Activated CD8-positive, alpha-beta T cell treated with anti-CD3 and anti-CD28 coated beads for 36 hours (primary cell): ENCODE measurements around the gene PLXNA1. TPM values are rescaled to one million over a fixed set of nuclear protein-coding genes. Genes with fewer than 3 reads are reported as not detected.

Experiments used
- ATAC-seq: fragments of 200-7000 bp; cut with Tn5 transposase; one replicate; pipeline ENCODE4 v1.10.0; 2021; ENCODE audit warnings: mild to moderate bottlenecking, moderate library complexity
- CTCF ChIA-PET: fragments of 350-600 bp; sonication (Branson Sonifier 250); formaldehyde crosslinking; loops from one replicate; lab custom pipeline; 2021; ENCODE audit warnings: antibody characterized with exemption; lab: Charles Lee
- POLR2A ChIA-PET: fragments of 350-600 bp; sonication (Branson Sonifier 250); formaldehyde crosslinking; loops from one replicate; lab custom pipeline; 2021; ENCODE audit warnings: antibody characterized with exemption; lab: Charles Lee
- DNase-seq: peaks from one replicate; pipeline ENCODE4 v3.0.0-alpha.2; 2020
- H3K27ac Mint-ChIP-seq: one replicate; pipeline ENCODE4 v1.8.0; 2021; ENCODE audit warnings: mild to moderate bottlenecking, mixed read lengths
- H3K27me3 Mint-ChIP-seq: one replicate; pipeline ENCODE4 v1.8.0; 2021; ENCODE audit warnings: mixed read lengths
- H3K36me3 Mint-ChIP-seq: one replicate; pipeline ENCODE4 v1.8.0; 2021; ENCODE audit warnings: low read depth, mixed read lengths
- H3K4me1 Mint-ChIP-seq: one replicate; pipeline ENCODE4 v1.8.0; 2021; ENCODE audit warnings: low read depth, mixed read lengths
- H3K4me3 Mint-ChIP-seq: one replicate; pipeline ENCODE4 v1.8.0; 2021; ENCODE audit warnings: mild to moderate bottlenecking, moderate library complexity, mixed read lengths
- H3K9me3 Mint-ChIP-seq: one replicate; pipeline ENCODE4 v1.8.0; 2021; ENCODE audit warnings: mixed read lengths
- CTCF ChIP-seq: fragments of 200-600 bp; IDR thresholded peaks from one replicate; pipeline ENCODE4 v1.8.0; 2022; ENCODE audit warnings: antibody characterized with exemption, mild to moderate bottlenecking
- intact Hi-C: fragments of 100-400 bp; cut with micrococcal nuclease; formaldehyde crosslinking; loops from one replicate; pipeline ENCODE4 v1.10.0; 2022
- total RNA-seq, 2 experiments: library from RNA; stranded (reverse); gene quantifications; one replicate each; pipeline ENCODE4 v1.2.3, GENCODE V29; 2021

The PLXNA1 gene
- total RNA-seq, 2 experiments from 2014 or later: 5.1 to 6.6 TPM

GRCh38 chr3:126946405-126946804 lies 36.5 kb upstream of the PLXNA1 start:
- TF ChIP-seq CTCF: no peak
- intact Hi-C loops: no loop called here
- Mint-ChIP-seq H3K27me3 (no peaks in the 10 kb centered on the region), H3K4me1 (peaks cover 3% of the 10 kb centered on the region), H3K27ac (no peak overlapping the region), H3K4me3 (no peak overlapping the region), H3K36me3 (no peaks in the 10 kb centered on the region), H3K9me3 (no peaks in the 10 kb centered on the region)
- DNase-seq: no peak
- CTCF ChIA-PET: no interaction called here
- POLR2A ChIA-PET: no interaction called here
- no peak for ATAC-seq

- Mint-ChIP-seq H3K27ac (no peak overlapping the region), H3K9me3 (no peaks in the 10 kb centered on the region), H3K27me3 (no peaks in the 10 kb centered on the region), H3K4me1 (peaks cover 3% of the 10 kb centered on the region), H3K36me3 (no peaks in the 10 kb centered on the region), H3K4me3 (no peak overlapping the region)
- ChIA-PET CTCF (no interaction called here), POLR2A (no interaction called here)
- ATAC-seq (no peak), DNase-seq (no peak)
- TF ChIP-seq CTCF: no peak
- intact Hi-C loops: no loop called here
These were observed 35.5 kb upstream of the PLXNA1 start for GRCh38 chr3:126947429-126947828.

GRCh38 chr3:126948980-126949535 lies 33.9 kb upstream of the PLXNA1 start:
- Mint-ChIP-seq H3K4me3 (no peak overlapping the region), H3K36me3 (no peaks in the 10 kb centered on the region), H3K27ac (no peak overlapping the region), H3K27me3 (no peaks in the 10 kb centered on the region), H3K4me1 (peaks cover 3% of the 10 kb centered on the region), H3K9me3 (no peaks in the 10 kb centered on the region)
- intact Hi-C loops: no loop called here
- DNase-seq (no peak), ATAC-seq (no peak)
- CTCF ChIA-PET: no interaction called here
- TF ChIP-seq CTCF: no peak
- POLR2A ChIA-PET: no interaction called here

GRCh38 chr3:126951561-126951960 lies 31.4 kb upstream of the PLXNA1 start:
- Mint-ChIP-seq H3K9me3 (no peaks in the 10 kb centered on the region), H3K4me1 (peaks cover 3% of the 10 kb centered on the region), H3K27ac (no peak overlapping the region), H3K36me3 (no peaks in the 10 kb centered on the region), H3K27me3 (no peaks in the 10 kb centered on the region), H3K4me3 (no peak overlapping the region)
- CTCF ChIA-PET: interaction anchor here (1.3 kb wide), 1 partner anchor 31 kb away, joined by 3 read pairs; no protein-coding TSS in a partner anchor
- DNase-seq (no peak), ATAC-seq (no peak)
- POLR2A ChIA-PET: no interaction called here
- no peak for TF ChIP-seq CTCF
- intact Hi-C loops: no loop called here

- intact Hi-C loops: no loop called here
- no peaks in the 10 kb centered on the region for H3K9me3 Mint-ChIP-seq
- H3K36me3 Mint-ChIP-seq: no peaks in the 10 kb centered on the region
- ChIA-PET CTCF (interaction anchor here (1.3 kb wide), 1 partner anchor 30 kb away, joined by 3 read pairs; no protein-coding TSS in a partner anchor), POLR2A (no interaction called here)
- no peak for ATAC-seq
- TF ChIP-seq CTCF: no peak
- DNase-seq: no peak
- H3K27ac Mint-ChIP-seq: no peak overlapping the region
- no peaks in the 10 kb centered on the region for H3K27me3 Mint-ChIP-seq
- H3K4me1 Mint-ChIP-seq: no peaks in the 10 kb centered on the region
- no peak overlapping the region for H3K4me3 Mint-ChIP-seq
These were observed 30.5 kb upstream of the PLXNA1 start for GRCh38 chr3:126952261-126952982.
